Gastroesophageal sphincter (tissue), 3 donors: Measurements from ENCODE around the gene SPEG.

Experiments
- EP300 ChIP-seq: sonication (generic); formaldehyde crosslinking; IDR thresholded peaks from one replicate; pipeline ENCODE4 v1.6.1; 2017; ENCODE audit warnings: antibody characterized with exemption, mild to moderate bottlenecking
- POLR2A ChIP-seq, 2 donors: fragments of 450-650 bp; IDR thresholded peaks; one replicate each; pipeline ENCODE4 v1.6.1; 2017; ENCODE audit warnings: antibody characterized with exemption in 2 of 2, mild to moderate bottlenecking in 2 of 2, moderate library complexity in 1 of 2
- TF ChIP-seq, protein P1 (sequence below), 4 experiments: fragments of 200-600 bp in 2 of 4; fragments of 450-650 bp in 2 of 4; sonication (generic) in 1 of 4; IDR thresholded peaks; one replicate each; pipeline ENCODE4 v1.5.1; 2017 to 2019; ENCODE audit warnings: antibody characterized with exemption in 4 of 4, mild to moderate bottlenecking in 2 of 4, moderate library complexity in 2 of 4

- TF ChIP-seq, protein P1, sequence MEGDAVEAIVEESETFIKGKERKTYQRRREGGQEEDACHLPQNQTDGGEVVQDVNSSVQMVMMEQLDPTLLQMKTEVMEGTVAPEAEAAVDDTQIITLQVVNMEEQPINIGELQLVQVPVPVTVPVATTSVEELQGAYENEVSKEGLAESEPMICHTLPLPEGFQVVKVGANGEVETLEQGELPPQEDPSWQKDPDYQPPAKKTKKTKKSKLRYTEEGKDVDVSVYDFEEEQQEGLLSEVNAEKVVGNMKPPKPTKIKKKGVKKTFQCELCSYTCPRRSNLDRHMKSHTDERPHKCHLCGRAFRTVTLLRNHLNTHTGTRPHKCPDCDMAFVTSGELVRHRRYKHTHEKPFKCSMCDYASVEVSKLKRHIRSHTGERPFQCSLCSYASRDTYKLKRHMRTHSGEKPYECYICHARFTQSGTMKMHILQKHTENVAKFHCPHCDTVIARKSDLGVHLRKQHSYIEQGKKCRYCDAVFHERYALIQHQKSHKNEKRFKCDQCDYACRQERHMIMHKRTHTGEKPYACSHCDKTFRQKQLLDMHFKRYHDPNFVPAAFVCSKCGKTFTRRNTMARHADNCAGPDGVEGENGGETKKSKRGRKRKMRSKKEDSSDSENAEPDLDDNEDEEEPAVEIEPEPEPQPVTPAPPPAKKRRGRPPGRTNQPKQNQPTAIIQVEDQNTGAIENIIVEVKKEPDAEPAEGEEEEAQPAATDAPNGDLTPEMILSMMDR (IDR thresholded peaks at IDR 0.05), result no peak
- no peak for TF ChIP-seq POLR2A (IDR thresholded peaks at IDR 0.05)
- TF ChIP-seq EP300, result no peak
Observed at GRCh38 chr2:219443697-219444023, 9.0 kb downstream of the SPEG start.
